Body of pancreas (tissue), 4 donors: ENCODE results near the gene SLMAP.

Experiments
- CTCF ChIP-seq, 7 experiments: fragments of 450-650 bp in 4 of 7; fragments of 200-600 bp in 3 of 7; sonication (generic) in 3 of 7; IDR thresholded peaks; one replicate each; pipeline ENCODE4 v1.5.1; 2016 to 2019; ENCODE audit warnings: antibody characterized with exemption in 7 of 7
- POLR2A ChIP-seq, 3 donors: fragments of 450-650 bp; IDR thresholded peaks; one replicate each; pipeline ENCODE4 v1.6.1; 2016; ENCODE audit warnings: antibody characterized with exemption in 3 of 3, mild to moderate bottlenecking in 2 of 3

DNA sequence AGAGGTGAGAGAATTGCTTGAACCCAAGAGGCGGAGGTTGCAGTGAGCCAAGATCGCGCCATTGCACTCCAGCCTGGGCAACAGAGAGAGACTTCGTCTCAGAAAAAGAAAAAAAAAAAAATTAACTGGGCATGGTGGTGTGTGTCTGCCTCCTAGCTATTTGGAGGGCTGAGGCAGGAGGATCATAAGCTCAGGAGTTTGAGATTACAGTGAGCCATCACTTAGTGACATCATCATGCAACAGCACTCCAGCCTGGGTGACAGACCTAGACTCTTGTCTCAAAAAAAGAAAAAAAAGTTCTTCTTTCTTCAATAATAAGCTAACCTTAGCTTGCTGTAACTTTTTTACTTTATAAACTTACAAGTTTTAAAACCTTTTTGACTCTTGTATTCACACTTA, 99.8 kb downstream of the SLMAP start:
- TF ChIP-seq CTCF (IDR thresholded peaks at IDR 0.05) = no peak
- TF ChIP-seq POLR2A (IDR thresholded peaks at IDR 0.05) = no peak
